GM21528 (cell line): ENCODE data around the gene HACE1.
"Not testable (repeated sequence)": the region's sequence is repeated elsewhere in the genome, so short reads cannot be mapped to it uniquely, and the experiment has no call there.

Experiments used
- ATAC-seq: cut with Tn5 transposase; IDR thresholded peaks from one replicate; pipeline ENCODE4 v1.9.1; 2021; ENCODE audit warnings: mild to moderate bottlenecking, moderate library complexity; ENCODE audit not compliant: unreplicated experiment, low FRiP score

The HACE1 gene

DNA sequence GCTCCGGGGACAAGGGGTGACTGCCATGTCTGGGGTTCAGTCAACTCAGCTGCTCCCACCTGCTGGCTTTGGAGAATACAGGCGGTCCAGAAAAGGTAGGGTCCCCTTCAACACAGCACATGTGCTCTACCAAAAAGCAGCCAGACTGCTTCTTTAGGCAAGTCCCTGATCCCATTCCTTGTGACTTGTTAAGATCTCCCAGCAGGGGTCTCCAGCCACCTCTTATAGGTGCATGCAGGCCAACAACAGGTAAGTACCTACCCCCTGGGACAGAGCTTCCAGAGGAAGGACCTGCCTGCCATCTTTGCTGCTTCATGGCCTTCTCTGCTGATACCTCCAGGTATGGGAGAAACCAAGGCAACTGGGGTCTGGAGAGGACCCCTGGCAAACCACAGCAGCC lies 106.5 kb downstream of the HACE1 start:
- ATAC-seq = no peak

DNA sequence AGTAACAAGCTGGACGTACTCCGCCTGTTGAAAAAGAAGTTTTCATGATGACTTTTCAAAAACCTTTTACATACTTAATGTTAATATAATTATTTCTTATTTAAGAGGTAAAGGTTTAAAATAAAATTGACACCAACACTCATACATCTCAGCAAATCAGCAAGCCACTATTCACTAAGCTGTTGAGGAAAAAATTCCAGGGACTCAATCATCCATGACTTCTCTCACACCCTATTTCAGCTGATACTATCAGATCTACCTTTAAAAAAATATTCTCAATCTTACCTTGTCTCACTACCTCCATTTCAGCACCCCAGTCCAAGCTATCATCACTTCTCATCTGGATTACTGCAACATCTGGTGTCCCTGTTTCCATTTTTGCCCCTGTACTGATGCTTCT lies 109.3 kb downstream of the HACE1 start:
- no peak for ATAC-seq

DNA sequence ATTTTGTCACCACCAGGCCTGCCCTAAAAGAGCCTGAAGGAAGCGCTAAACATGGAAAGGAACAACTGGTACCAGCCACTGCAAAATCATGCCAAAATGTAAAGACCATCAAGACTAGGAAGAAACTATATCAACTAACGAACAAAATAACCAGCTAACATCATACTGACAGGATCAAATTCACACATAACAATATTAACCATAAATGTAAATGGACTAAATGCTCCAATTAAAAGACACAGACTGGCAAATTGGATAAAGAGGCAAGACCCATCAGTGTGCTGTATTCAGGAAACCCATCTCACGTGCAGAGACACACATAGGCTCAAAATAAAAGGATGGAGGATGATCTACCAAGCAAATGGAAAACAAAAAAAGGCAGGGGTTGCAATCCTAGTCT lies 120.6 kb downstream of the HACE1 start:
- not testable (repeated sequence) for ATAC-seq

DNA sequence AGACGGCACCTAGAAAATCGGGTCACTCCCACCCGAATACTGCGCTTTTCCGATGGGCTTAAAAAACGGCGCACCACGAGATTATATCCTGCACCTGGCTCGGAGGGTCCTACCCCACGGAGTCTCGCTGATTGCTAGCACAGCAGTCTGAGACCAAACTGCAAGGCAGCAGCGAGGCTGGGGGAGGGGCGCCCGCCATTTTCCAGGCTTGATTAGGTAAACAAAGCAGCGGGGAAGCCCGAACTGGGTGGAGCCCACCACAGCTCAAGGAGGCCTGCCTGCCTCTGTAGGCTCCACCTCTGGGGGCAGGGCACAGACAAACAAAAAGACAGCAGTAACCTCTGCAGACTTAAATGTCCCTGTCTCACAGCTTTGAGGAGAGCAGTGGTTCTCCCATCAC lies 122.2 kb downstream of the HACE1 start:
- ATAC-seq = not testable (repeated sequence)

GRCh38 chr6:104736545-104736944 lies 123.2 kb downstream of the HACE1 start:
- no peak for ATAC-seq

DNA sequence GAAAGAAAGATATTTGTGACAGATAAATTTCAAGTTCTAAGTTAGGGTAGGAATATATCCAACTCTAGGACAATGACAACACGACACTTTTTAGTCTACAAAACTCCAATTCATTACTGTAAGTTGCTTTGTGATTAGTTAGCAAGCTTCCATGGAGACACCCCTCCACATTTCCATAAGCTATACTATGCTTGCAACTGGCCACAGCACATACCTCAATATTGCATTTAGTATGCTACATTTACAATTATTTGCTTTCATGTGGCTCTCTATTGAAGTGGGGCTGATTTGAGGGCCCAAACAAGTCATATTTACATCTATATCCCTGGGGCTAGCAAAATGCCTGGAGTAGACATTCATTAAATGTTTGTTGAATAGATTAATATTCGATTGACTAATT lies 129.3 kb downstream of the HACE1 start:
- ATAC-seq = no peak

GRCh38 chr6:104729433-104729832 lies 130.3 kb downstream of the HACE1 start:
- ATAC-seq = no peak

GRCh38 chr6:104728448-104728847 lies 131.3 kb downstream of the HACE1 start:
- ATAC-seq = no peak

- ATAC-seq = no peak
Observed at GRCh38 chr6:104718672-104719071, 141.0 kb downstream of the HACE1 start.

DNA sequence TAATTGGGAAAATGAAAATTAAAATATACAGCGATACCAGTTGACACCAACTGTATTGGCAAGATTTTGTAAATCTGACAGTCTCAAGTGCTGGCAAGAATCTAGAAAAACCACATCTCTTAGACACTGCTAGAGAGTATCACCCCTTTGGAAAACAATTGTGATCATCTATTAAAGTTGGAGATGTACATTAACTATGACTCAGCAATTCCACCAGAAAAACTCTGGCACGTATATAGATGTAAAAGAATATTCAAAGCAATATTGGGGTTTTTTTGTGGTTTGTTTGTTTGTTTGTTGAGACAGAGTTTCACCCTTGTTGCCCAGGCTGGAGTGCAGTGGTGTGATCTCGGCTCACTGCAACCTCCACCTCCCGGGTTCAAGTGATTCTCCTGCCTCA lies 142.9 kb downstream of the HACE1 start:
- ATAC-seq = no peak

- no peak for ATAC-seq
Observed at GRCh38 chr6:104714796-104715195, 144.9 kb downstream of the HACE1 start.

DNA sequence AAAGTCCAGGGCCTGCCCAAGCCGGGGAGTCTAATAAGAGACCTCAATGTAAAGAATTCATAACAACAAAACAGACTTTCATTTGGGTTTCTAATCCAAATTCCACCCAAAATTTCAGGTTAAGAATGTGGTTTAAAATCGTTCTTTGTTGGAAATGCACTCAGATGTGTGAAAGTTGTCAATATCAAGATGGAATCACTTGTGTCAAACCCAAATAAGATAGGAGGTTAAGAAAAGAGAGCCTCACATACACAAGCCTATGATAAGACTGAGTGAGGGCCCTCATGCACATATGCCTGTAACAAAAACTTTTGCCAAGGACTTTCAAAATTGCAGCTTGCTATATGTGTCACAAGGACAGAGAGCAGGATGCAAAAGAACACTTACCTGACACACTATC lies 145.7 kb downstream of the HACE1 start:
- no peak for ATAC-seq

GRCh38 chr6:104711371-104711770 lies 148.3 kb downstream of the HACE1 start:
- ATAC-seq = no peak

DNA sequence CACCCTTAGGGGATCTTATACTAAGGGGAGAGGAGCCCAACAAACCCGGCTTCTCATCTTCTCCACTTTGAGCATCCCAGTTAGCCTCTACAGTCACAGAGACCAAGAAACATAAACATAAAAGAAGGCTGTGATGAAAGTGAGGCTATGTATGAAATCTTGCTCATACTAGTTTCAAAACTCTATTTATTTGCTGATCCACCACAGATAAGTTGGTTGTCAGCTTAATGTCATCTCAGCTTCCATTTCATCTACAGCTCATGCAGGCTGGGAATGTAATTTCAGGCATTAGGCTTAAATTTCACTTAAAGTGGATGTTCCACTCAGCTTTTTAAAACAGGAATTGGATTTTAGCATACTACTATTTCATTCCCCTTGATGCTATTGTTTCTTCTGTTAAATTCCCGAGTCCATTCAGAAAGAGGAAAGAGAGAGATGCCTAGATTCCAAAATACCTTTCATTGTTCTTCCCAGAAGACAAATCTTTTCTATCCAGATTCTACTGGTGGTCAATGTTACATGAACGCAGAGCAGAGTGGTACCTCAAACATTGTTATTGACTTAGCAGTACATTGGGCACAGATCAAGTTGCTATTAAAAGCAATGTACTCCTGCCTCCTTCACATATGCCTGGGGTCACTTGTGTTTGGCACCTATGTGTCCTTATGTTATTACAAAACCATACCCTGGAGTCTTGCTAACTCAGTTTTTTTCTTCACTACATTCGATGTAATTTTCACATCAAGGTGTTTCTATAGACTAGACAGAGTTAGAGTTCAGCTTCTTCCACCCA lies 149.0 kb downstream of the HACE1 start:
- ATAC-seq = no peak

DNA sequence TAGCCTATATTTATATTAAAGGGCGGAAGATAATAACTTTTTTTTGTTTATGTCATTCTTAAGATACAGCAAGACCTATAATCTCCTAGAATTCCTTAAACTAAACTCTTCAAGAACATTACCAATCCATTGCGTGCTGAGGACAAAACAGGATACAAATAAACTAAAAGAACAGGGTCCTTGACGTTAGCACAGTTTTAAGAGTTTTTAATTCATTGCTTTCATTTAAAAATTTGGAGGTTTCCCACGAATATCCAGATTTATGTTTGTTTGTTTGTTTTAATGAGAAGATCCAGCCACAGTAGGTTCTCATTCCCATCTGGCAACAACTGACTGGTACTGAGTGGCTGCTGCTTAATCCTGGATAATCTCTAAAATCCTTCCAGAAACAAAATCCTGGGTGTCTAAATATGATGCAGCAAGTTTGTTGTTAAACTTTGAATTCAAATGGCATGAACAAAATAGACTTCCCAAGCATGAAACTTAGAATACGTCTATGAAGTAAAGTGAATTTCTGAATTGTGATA lies 153.7 kb downstream of the HACE1 start:
- ATAC-seq = no peak

DNA sequence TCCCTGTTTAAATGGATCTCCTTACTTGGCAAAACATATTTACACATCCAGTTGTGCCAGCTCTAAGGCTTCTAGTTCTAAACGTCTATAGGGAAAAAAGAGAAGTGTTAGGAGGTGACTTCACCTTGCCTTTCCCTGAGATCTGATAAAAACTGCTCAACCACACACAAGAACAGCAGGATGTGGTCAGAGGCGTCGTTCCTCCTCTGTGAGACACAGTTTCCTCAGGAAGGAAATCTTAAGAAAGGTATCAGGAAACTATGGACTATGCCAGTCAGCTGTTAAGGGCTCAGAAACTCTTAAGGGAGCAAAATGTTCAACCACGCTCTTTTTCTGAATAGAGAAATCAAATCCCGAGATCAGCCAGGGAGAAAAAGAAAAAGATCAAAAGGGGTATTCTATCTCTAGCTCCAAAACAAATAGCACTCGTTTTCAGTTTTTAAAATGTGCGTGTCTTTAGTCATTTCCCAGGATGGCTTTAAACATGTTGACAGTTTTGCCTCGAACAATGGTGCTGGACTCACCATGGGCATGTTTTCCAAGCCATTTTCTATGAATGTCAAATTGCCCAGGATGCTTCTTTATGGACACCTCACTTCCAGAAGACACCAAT lies 154.5 kb downstream of the HACE1 start:
- ATAC-seq = no peak

DNA sequence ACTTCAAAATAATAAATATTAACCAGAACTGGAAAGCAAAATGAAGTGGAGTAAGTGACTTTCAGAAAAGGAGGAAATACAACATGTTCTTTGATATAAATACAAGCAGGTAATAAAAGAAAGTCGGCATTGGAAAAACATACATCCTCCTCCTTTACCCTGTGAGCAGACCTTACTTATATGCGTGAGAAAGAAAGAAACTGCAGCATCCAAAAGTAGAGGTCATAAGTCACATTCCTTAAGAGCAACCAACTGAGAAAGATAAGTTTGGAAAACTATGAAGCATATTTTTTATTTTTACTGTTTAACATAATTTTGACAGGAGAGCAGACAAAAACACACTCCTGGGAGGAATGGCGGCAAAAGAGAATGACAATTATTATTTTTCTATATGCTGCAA lies 155.5 kb downstream of the HACE1 start:
- ATAC-seq = no peak

DNA sequence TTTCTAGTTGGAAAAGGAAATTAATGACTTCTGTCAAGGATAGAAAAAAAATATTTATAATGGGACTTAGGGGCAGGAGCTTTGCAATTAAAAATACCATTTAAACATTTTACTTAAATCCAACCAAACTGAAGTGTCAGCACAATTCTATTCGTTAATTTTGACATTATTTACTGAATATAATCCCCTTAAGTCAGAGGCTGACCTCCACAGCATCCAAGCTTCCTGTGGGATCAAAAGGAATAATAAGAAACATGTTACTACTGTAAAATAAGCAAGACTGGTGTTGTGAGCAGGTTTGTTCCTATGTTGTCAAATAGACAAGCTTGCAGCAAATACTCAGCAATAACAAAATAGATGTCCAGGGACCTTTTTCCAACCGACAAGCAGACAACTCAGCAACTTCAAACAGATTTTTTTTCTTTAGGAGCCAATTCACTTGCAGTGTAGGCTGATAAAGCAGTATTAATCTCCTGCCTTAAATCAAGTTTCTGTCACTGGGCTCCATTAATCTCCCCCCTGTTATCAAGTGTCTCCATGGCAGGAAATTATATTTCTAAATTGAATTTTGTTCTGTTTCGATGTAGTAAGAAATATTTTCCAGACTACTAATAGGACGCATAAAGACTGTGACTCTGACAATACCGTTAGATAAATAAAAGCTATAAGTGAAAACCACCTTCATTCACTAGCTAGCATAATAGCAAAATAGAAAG lies 157.4 kb downstream of the HACE1 start:
- no peak for ATAC-seq

- no peak for ATAC-seq
Observed at GRCh38 chr6:104700371-104701185, 159.1 kb downstream of the HACE1 start.

- no peak for ATAC-seq
Observed at GRCh38 chr6:104699593-104700329, 160.0 kb downstream of the HACE1 start.
